Esophagus (tissue), 2 donors: ENCODE results near the gene MORF4L1. TPM values are rescaled to one million over a fixed set of nuclear protein-coding genes. Genes with fewer than 3 reads are reported as not detected.
"Not testable (repeated sequence)": the region's sequence is repeated elsewhere in the genome, so short reads cannot be mapped to it uniquely, and the experiment has no call there.

ENCODE experiments used
- H3K27ac ChIP-seq, 2 donors: one replicate each; pipeline ENCODE4 v1.5.1; 2013; ENCODE audit warnings: low read depth in 2 of 2, mild to moderate bottlenecking in 2 of 2, inconsistent platforms in 1 of 2, low read length in 1 of 2, moderate library complexity in 1 of 2
- H3K27me3 ChIP-seq, 2 donors: one replicate each; pipeline ENCODE4 v1.6.1; 2013; ENCODE audit warnings: low read length in 2 of 2, control low read depth in 1 of 2, mild to moderate bottlenecking in 1 of 2; ENCODE audit not compliant: insufficient read depth in 2 of 2, control insufficient read depth in 1 of 2
- H3K36me3 ChIP-seq, 2 donors: one replicate each; pipeline ENCODE4 v1.6.1; 2013; ENCODE audit warnings: low read length in 1 of 2; ENCODE audit not compliant: control insufficient read depth in 2 of 2, insufficient read depth in 2 of 2
- H3K4me1 ChIP-seq, 2 donors: one replicate each; pipeline ENCODE4 v1.6.1; 2013; ENCODE audit warnings: low read length in 1 of 2; ENCODE audit not compliant: control insufficient read depth in 2 of 2, insufficient read depth in 2 of 2
- H3K4me3 ChIP-seq, 2 donors: one replicate each; pipeline ENCODE4 v1.5.1; 2013; ENCODE audit warnings: low read length in 2 of 2, mild to moderate bottlenecking in 2 of 2, low read depth in 1 of 2, moderate library complexity in 1 of 2
- H3K9me3 ChIP-seq, 2 donors: one replicate each; pipeline ENCODE4 v1.6.1; 2013; ENCODE audit warnings: mild to moderate bottlenecking in 2 of 2, low read depth in 1 of 2, low read length in 1 of 2, moderate library complexity in 1 of 2; ENCODE audit not compliant: control insufficient read depth in 2 of 2, insufficient read depth in 1 of 2
- WGBS, 2 donors: extraction: QIAGEN DNeasy Blood & Tissue Kit; methylation state at CpG; one replicate each; pipeline ENCODE4 v1.1.7; 2013; 5-methylcytosine and 5-hydroxymethylcytosine counted together
- polyA plus RNA-seq, 2 donors: library from polyadenylated mRNA; stranded (reverse); fragments of 200-250 nt; gene quantifications; one replicate each; pipeline ENCODE4 v1.2.3, GENCODE V29; 2013
- donor health status: healthy with polysubstance abuse.
- donor health status: Bipolar disorder and iron deficiency.

Gene MORF4L1
- polyA plus RNA-seq, 2 donors, result 47.6 to 126 TPM

DNA sequence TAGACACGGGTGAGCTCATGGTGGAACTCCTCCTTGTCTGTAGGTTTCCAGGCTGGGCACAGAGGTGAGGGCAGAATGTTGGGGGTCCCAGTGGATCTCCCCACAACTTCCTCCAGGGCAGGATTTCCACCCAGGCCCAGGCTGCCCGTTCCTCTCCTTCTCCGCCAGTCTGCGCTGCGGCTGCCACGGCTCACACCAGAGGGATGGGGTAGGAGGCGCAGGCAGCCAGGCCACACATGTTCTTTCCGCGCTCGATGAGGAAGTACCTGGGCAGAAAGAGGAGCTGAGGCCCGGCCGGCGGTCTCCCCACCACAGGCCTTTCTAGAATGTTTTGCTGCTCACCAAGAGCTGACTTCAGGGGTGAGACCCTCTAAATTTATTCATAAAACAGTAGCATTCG lies 49.2 kb downstream of the MORF4L1 start:
- 94 to 96% methylated on average over 14 of the region's 14 CpGs for WGBS, 2 donors
- H3K9me3 ChIP-seq, result peaks cover 0 to 2% of the 10 kb centered on the region in 2 donors
- peaks cover 23 to 33% of the 10 kb centered on the region in 2 donors for H3K36me3 ChIP-seq
- peaks cover 0 to 4% of the 10 kb centered on the region in 2 donors for H3K4me1 ChIP-seq
- no peak overlapping the region for H3K4me3 ChIP-seq
- no peak overlapping the region for H3K27ac ChIP-seq
- H3K27me3 ChIP-seq, result no peaks in the 10 kb centered on the region

DNA sequence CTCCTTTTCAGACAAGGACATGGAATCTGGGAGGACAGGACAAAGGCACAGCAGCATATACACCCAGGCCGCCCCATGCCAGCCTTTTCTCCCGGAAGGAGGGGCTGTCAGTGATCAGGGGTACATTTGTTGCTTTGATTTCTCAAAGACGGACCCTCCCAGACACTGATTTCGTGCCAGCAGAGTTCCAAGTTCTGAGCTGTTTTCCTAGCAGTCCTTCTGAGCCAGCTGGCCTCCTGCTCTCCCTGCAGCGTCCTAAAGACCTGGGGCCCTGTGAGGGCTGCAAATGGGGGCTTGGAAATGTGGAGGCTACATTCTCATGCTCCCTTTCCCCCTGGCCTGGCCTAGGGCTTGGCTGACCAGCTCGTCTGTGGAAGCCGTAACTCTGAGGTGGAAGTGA lies 49.8 kb downstream of the MORF4L1 start:
- Histone ChIP-seq H3K36me3 (peaks cover 23 to 38% of the 10 kb centered on the region in 2 donors), H3K4me1 (peaks cover 0 to 8% of the 10 kb centered on the region in 2 donors), H3K9me3 (peaks cover 0 to 2% of the 10 kb centered on the region in 2 donors), H3K27me3 (no peaks in the 10 kb centered on the region), H3K4me3 (no peak overlapping the region), H3K27ac (no peak overlapping the region)
- WGBS, 2 donors, result 79 to 89% methylated on average over 7 of the region's 7 CpGs

DNA sequence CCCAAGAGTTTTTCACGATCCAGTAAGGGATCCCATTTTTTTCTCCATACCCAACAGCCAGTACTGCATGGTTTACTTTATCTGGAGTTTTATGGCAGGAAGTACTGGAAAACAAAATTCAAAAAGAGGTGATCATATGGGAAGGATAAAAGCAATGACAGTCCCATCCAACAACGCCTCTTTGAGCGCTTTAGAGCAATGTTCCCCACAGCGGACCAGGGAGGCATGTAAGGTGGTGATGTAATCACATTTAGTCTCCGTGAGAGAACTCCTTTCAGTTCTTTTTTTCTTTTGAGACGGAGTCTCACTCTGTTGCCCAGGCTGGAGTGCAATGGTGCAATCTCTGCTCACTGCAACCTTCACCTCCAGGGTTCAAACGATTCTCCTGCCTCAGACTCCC lies 50.3 kb downstream of the MORF4L1 start:
- peaks cover 0 to 11% of the 10 kb centered on the region in 2 donors for H3K4me1 ChIP-seq
- no peak overlapping the region for H3K27ac ChIP-seq
- H3K27me3 ChIP-seq, result no peaks in the 10 kb centered on the region
- peaks cover 0 to 2% of the 10 kb centered on the region in 2 donors for H3K9me3 ChIP-seq
- no peak overlapping the region for H3K4me3 ChIP-seq
- WGBS, 2 donors, result 77 to 78% methylated on average over 7 of the region's 7 CpGs
- peaks cover 20 to 39% of the 10 kb centered on the region in 2 donors for H3K36me3 ChIP-seq

DNA sequence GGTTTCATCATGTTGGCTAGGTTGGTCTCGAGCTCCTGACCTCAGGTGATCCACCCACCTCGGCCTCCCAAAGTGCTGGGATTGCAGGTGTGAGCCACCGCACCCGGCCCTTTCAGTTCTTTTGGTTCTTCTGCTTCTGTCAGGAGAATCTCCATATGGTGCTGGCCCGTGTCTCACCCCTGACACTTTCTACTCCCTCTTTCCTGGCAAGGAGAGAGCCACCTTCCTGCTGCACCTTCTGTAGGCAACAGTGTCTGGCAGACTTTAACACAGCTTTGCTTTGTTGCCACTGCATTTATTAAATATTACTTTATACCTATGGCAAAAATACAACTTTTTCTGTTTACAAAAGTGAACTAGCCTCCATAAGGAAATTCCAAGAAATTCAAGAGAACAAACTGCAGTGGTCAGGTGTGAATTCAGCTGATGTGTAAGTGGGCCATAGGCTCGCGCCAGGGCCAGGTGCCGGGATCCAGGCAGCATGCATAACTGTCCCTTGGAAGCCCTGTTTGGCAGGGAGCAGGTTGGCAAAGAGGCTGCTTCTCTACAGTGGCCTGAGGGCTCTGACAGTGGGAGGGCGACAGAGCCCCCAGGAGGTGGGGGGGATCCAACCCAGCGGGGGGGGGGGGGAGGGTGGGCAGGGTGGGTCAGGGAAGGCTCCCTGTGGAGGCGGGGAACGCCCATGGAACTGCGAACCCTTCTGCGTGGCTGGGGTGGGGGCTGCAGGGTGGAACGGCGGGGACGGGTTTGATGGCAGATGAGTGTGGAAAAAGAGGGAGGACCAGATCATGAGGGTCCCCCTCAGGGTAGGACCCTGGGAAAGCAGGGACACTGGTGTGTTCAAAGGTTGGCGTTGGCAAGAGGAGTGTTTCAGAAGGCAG lies 51.0 kb downstream of the MORF4L1 start:
- WGBS, 2 donors, result 90 to 92% methylated on average over 15 to 18 of the region's 18 CpGs
- Histone ChIP-seq H3K4me1 (peaks cover 0 to 12% of the 10 kb centered on the region in 2 donors), H3K36me3 (peaks cover 20 to 39% of the 10 kb centered on the region in 2 donors), H3K27ac (no peak overlapping the region), H3K4me3 (no peak overlapping the region), H3K9me3 (peaks cover 0 to 2% of the 10 kb centered on the region in 2 donors), H3K27me3 (no peaks in the 10 kb centered on the region)

DNA sequence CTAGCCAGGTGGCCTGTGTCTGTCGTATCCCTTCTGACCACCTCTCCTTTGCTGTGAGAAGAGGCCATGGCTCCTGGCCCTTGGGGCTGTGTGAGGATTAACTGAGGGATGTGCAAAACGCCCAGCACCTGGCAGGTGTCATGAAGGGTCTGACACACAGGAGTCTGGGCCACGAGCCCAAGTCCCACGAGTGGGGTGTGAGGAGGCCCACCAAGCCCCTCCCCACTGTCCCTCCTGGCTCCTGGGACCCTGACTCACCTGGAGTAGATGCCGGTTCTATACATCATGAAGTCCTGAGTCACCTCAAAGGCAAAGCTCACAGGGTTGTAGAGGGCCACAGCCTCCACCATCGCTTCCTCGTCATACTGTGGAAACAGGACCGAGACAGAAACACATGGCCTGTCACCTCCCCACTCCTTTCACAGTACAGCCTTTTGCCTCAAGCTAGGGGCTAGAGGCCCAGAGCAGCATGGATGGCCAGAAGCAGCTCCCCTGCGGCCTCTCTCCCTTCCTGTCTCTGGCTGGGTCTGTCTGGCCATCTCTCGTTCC lies 52.5 kb downstream of the MORF4L1 start:
- H3K27me3 ChIP-seq, result no peaks in the 10 kb centered on the region
- WGBS, 2 donors, result 70 to 79% methylated on average over 10 of the region's 10 CpGs
- peaks cover 20 to 39% of the 10 kb centered on the region in 2 donors for H3K36me3 ChIP-seq
- H3K27ac ChIP-seq, result no peak overlapping the region
- H3K4me1 ChIP-seq, result peaks cover 0 to 16% of the 10 kb centered on the region in 2 donors
- peaks cover 0 to 2% of the 10 kb centered on the region in 2 donors for H3K9me3 ChIP-seq
- no peak overlapping the region for H3K4me3 ChIP-seq

GRCh38 chr15:78925956-78926743 lies 53.5 kb downstream of the MORF4L1 start:
- H3K27me3 ChIP-seq, result no peaks in the 10 kb centered on the region
- peaks cover 18 to 37% of the 10 kb centered on the region in 2 donors for H3K36me3 ChIP-seq
- peaks cover 0 to 2% of the 10 kb centered on the region in 2 donors for H3K9me3 ChIP-seq
- WGBS, 2 donors, result 88 to 96% methylated on average over 5 of the region's 5 CpGs
- H3K27ac ChIP-seq, result no peak overlapping the region
- H3K4me1 ChIP-seq, result peaks cover 0 to 23% of the 10 kb centered on the region in 2 donors
- H3K4me3 ChIP-seq, result no peak overlapping the region

DNA sequence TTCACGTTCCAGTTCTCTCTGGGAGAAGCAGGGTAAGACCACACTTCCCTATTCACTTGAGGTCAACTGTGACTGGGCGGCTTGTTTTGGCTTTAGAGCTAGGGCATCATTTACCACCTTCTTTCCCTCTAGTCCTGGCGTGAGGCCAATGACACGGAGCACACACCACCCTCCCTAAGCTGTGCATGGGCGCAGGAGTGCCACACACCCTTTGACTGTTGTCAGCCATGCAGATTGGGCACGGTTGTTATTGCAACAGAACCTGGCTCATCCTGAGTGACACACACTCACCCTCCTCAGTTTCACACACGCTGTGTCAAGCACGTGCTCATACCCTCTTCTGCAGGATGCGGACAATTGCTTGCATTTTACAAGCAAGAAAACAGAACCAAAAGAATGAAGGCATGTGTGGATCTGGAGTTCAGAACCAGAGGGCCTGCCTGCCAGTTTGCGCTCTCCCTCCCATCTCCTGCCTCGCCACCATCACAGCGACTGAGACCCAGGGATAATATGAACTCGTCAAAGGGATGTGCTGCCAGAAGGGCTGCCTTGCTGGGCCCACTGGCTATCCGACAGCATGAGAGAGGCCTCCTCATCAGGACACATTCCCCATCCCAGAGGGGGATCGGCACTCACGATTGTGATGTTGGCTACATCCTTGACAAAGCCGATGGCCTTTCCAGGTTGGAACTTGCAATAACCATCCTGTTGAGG lies 54.5 kb downstream of the MORF4L1 start:
- Histone ChIP-seq H3K27ac (peak overlapping the region; percentile 13 to 65), H3K36me3 (peaks cover 9 to 31% of the 10 kb centered on the region in 2 donors), H3K4me1 (peaks cover 0 to 32% of the 10 kb centered on the region in 2 donors), H3K27me3 (no peaks in the 10 kb centered on the region), H3K9me3 (no peaks in the 10 kb centered on the region), H3K4me3 (no peak overlapping the region)
- WGBS, 2 donors, result 79 to 85% methylated on average over 17 of the region's 17 CpGs

GRCh38 chr15:78928176-78928575 lies 55.5 kb downstream of the MORF4L1 start:
- peaks cover 0 to 32% of the 10 kb centered on the region in 2 donors for H3K36me3 ChIP-seq
- not testable (repeated sequence) for H3K9me3 ChIP-seq, H3K27me3 ChIP-seq, H3K4me3 ChIP-seq, H3K27ac ChIP-seq
- 95 to 97% methylated on average over 13 to 14 of the region's 14 CpGs for WGBS, 2 donors
- peaks cover 2 to 34% of the 10 kb centered on the region in 2 donors for H3K4me1 ChIP-seq

DNA sequence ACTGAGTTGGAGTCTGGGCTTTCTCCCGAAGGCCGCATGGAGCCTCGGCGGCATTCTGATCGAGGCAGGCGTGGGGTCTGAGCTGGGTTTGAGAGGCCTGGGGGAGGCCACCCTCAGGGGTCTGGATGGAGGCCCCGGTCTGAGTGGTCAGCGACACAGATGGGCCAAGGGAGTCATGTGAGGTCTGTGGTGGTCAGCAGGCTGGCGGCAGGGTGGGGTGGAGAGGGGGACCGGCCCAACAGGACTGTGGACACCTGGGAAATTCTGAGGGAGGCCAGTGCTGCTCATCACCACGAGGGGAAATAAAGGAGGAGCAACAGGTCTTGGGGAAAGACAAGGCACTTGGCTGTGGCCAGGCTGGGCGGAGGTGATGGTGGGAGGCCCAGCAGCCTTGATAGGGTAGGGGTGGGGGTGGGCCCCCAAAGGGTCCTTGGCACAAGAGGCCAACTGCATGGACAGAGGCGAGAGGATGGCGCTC lies 56.0 kb downstream of the MORF4L1 start:
- Histone ChIP-seq H3K9me3 (no peaks in the 10 kb centered on the region), H3K4me1 (peaks cover 5 to 36% of the 10 kb centered on the region in 2 donors), H3K27ac (no peak overlapping the region), H3K36me3 (peaks cover 0 to 36% of the 10 kb centered on the region in 2 donors), H3K27me3 (no peaks in the 10 kb centered on the region), H3K4me3 (no peak overlapping the region)
- WGBS, 2 donors, result 95% methylated on average over 14 of the region's 14 CpGs
